COLO668 (cell line): ENCODE data around the gene ATP5PO.
"Not testable (repeated sequence)": the region's sequence is repeated elsewhere in the genome, so short reads cannot be mapped to it uniquely, and the experiment has no call there.

Source experiments
- DNase-seq: peaks from one replicate; lab custom pipeline; 2025; ENCODE audit not compliant: unreplicated experiment; lab: John Stamatoyannopoulos, UW

Gene ATP5PO

GRCh38 chr21:33872881-33873515 is 42.6 kb downstream of the ATP5PO start:
- DNase-seq = no peak

- no peak for DNase-seq
These were observed 44.4 kb downstream of the ATP5PO start for GRCh38 chr21:33871171-33871570.

GRCh38 chr21:33870768-33871167 is 44.8 kb downstream of the ATP5PO start:
- DNase-seq = no peak

- no peak for DNase-seq
These were observed 45.7 kb downstream of the ATP5PO start for GRCh38 chr21:33869873-33870272.

GRCh38 chr21:33867868-33868267 is 47.7 kb downstream of the ATP5PO start:
- DNase-seq = not testable (repeated sequence)

GRCh38 chr21:33866826-33867225 is 48.8 kb downstream of the ATP5PO start:
- DNase-seq = no peak

- DNase-seq = no peak
These were observed 49.5 kb downstream of the ATP5PO start for GRCh38 chr21:33865996-33866575.

- no peak for DNase-seq
These were observed 50.4 kb downstream of the ATP5PO start for GRCh38 chr21:33865176-33865575.

GRCh38 chr21:33864150-33864549 is 51.5 kb downstream of the ATP5PO start:
- DNase-seq = no peak

GRCh38 chr21:33863191-33863590 is 52.4 kb downstream of the ATP5PO start:
- DNase-seq = not testable (repeated sequence)

- DNase-seq = no peak
These were observed 54.5 kb downstream of the ATP5PO start for GRCh38 chr21:33861125-33861524.

GRCh38 chr21:33860332-33860879 is 55.2 kb downstream of the ATP5PO start:
- no peak for DNase-seq

- DNase-seq = no peak
These were observed 56.1 kb downstream of the ATP5PO start for GRCh38 chr21:33859373-33860102.

- no peak for DNase-seq
These were observed 56.8 kb downstream of the ATP5PO start for GRCh38 chr21:33858667-33859372.

GRCh38 chr21:33857846-33858666 is 57.5 kb downstream of the ATP5PO start:
- DNase-seq = no peak

- DNase-seq = no peak
These were observed 58.6 kb downstream of the ATP5PO start for GRCh38 chr21:33856893-33857527.

- peak; percentile 33 for DNase-seq
These were observed 60.4 kb downstream of the ATP5PO start for GRCh38 chr21:33855190-33855589.

GRCh38 chr21:33854604-33855003 is 61.0 kb downstream of the ATP5PO start:
- peak; percentile 83 for DNase-seq
